K562 (cell line): ENCODE results near the gene TBC1D25. TPM values are rescaled to one million over a fixed set of nuclear protein-coding genes. Genes with fewer than 3 reads are reported as not detected.
A peak's percentile ranks its signal among the peaks of the same experiment; 100 is the strongest.

Experiments used
- ARID2 ChIP-seq: fragments of 450-650 bp; IDR thresholded peaks from 2 replicates; pipeline ENCODE4 v1.6.1; 2017; ENCODE audit warnings: antibody characterized with exemption, mild to moderate bottlenecking
- DPF2 ChIP-seq: fragments of 450-650 bp; IDR thresholded peaks from 2 replicates; pipeline ENCODE4 v1.6.1; 2016
- FOXK1 ChIP-seq: sonication (generic); formaldehyde crosslinking; IDR thresholded peaks from 2 replicates; pipeline ENCODE4 v1.8.0; 2022; ENCODE audit warnings: missing genetic modification reagents, mild to moderate bottlenecking, borderline replicate concordance
- HSF4 ChIP-seq: fragments of 250-450 bp; sonication (Bioruptor Pico); IDR thresholded peaks from 2 replicates; pipeline ENCODE4 v2.1.2; 2022; ENCODE audit warnings: mild to moderate bottlenecking, moderate library complexity, borderline replicate concordance
- MCM2 ChIP-seq: fragments of 450-650 bp; IDR thresholded peaks from 2 replicates; pipeline ENCODE4 v1.6.1; 2017; ENCODE audit warnings: low read depth, mild to moderate bottlenecking
- NFE2L1 ChIP-seq: fragments of 450-650 bp; IDR thresholded peaks from 2 replicates; pipeline ENCODE4 v1.6.1; 2016; ENCODE audit warnings: missing genetic modification characterization, low read depth, mild to moderate bottlenecking, missing compliant biosample characterization, moderate library complexity, borderline replicate concordance
- PHB ChIP-seq: fragments of 250-450 bp; sonication (Bioruptor Pico); IDR thresholded peaks from 2 replicates; pipeline ENCODE4 v1.5.0; 2021
- POLR3A ChIP-seq: IDR thresholded peaks from 2 replicates; pipeline ENCODE4 v1.6.1; 2011; ENCODE audit warnings: borderline replicate concordance, mild to moderate bottlenecking, moderate library complexity; ENCODE audit not compliant: insufficient read length, insufficient read depth; ENCODE audit errors: extremely low read depth
- SMARCE1 ChIP-seq: fragments of 450-650 bp; IDR thresholded peaks from 2 replicates; pipeline ENCODE4 v1.7.1; 2016; ENCODE audit warnings: mild to moderate bottlenecking
- ZNF318 ChIP-seq, 2 experiments: fragments of 450-650 bp; IDR thresholded peaks; 2 replicates each; pipeline ENCODE4 v1.6.1; 2016; ENCODE audit warnings: mild to moderate bottlenecking in 2 of 2, borderline replicate concordance in 1 of 2, low read depth in 1 of 2, moderate library complexity in 1 of 2
- ZNF583 ChIP-seq: fragments of 250-450 bp; sonication (Bioruptor Pico); IDR thresholded peaks from 2 replicates; pipeline ENCODE4 v1.4.0; 2020
- polyA plus RNA-seq, 8 experiments: library from polyadenylated mRNA; depleted of rRNA in 4 of 8; stranded (reverse) in 5 of 8; unstranded in 3 of 8; fragments of >200 nt; fragmentation: Nextera tagmentation in 2 of 8; fragmentation: Illumina TruSeq in 1 of 8; extraction: Ambion mirVana in 2 of 8; extraction: Trizol in 1 of 8; gene quantifications; 2 replicates each; pipeline versions ENCODE4 v1.2.1 to v1.2.3, GENCODE V29; 2011 to 2014; ENCODE audit warnings: inconsistent platforms in 1 of 8, missing spikeins in 1 of 8
- total RNA-seq, 7 experiments: library from RNA; depleted of rRNA in 6 of 7; stranded (reverse); fragments of >200 nt in 6 of 7; fragmentation: Illumina TruSeq in 2 of 7; extraction: Trizol in 2 of 7; gene quantifications; 2 replicates each; pipeline versions ENCODE4 v1.2.1 to v1.2.3, GENCODE V29; 2011 to 2021; ENCODE audit warnings: low replicate concordance in 1 of 7
- TF ChIP-seq, protein P1 (sequence below): fragments of 150-350 bp; IDR thresholded peaks from 2 replicates; pipeline ENCODE4 v1.6.1; 2014; ENCODE audit warnings: low read depth, mild to moderate bottlenecking, low read length, borderline replicate concordance
- TF ChIP-seq, protein P2 (sequence below): sonication (generic); formaldehyde crosslinking; IDR thresholded peaks from 2 replicates; pipeline ENCODE4 v1.8.1; 2023; ENCODE audit warnings: mild to moderate bottlenecking, missing genetic modification reagents

TBC1D25 gene
- total and polyA plus RNA-seq, 9 of the 15 experiments (the other 6 are each of a cell fraction or from before 2014, with no cell fraction given), result 0.62 to 10.6 (median 3.9) TPM

- TF ChIP-seq ZNF318 (IDR thresholded peaks at IDR 0.05; ENCODE audit: borderline replicate concordance in 1 of 2, low read depth in 1 of 2) (no peak), ZNF583 (no peak), FOXK1 (no peak), SMARCE1 (peak; percentile 70), HSF4 (no peak), PHB (CRISPR knock-in tag) (no peak), DPF2 (peak; percentile 55), NFE2L1 (tag) (no peak), POLR3A (no peak), MCM2 (no peak), ARID2 (no peak)
- TF ChIP-seq, protein P1, sequence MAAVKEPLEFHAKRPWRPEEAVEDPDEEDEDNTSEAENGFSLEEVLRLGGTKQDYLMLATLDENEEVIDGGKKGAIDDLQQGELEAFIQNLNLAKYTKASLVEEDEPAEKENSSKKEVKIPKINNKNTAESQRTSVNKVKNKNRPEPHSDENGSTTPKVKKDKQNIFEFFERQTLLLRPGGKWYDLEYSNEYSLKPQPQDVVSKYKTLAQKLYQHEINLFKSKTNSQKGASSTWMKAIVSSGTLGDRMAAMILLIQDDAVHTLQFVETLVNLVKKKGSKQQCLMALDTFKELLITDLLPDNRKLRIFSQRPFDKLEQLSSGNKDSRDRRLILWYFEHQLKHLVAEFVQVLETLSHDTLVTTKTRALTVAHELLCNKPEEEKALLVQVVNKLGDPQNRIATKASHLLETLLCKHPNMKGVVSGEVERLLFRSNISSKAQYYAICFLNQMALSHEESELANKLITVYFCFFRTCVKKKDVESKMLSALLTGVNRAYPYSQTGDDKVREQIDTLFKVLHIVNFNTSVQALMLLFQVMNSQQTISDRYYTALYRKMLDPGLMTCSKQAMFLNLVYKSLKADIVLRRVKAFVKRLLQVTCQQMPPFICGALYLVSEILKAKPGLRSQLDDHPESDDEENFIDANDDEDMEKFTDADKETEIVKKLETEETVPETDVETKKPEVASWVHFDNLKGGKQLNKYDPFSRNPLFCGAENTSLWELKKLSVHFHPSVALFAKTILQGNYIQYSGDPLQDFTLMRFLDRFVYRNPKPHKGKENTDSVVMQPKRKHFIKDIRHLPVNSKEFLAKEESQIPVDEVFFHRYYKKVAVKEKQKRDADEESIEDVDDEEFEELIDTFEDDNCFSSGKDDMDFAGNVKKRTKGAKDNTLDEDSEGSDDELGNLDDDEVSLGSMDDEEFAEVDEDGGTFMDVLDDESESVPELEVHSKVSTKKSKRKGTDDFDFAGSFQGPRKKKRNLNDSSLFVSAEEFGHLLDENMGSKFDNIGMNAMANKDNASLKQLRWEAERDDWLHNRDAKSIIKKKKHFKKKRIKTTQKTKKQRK, result no peak
- TF ChIP-seq, protein P2, sequence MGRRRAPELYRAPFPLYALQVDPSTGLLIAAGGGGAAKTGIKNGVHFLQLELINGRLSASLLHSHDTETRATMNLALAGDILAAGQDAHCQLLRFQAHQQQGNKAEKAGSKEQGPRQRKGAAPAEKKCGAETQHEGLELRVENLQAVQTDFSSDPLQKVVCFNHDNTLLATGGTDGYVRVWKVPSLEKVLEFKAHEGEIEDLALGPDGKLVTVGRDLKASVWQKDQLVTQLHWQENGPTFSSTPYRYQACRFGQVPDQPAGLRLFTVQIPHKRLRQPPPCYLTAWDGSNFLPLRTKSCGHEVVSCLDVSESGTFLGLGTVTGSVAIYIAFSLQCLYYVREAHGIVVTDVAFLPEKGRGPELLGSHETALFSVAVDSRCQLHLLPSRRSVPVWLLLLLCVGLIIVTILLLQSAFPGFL, result no peak
These were observed 47.1 kb upstream of the TBC1D25 start (continued) for GRCh38 chrX:48492293-48492910.
